Hematopoietic multipotent progenitor cell treated with erythropoietin and hydrocortisone succinate and interleukin-3 and kit ligand, for 8 days (in vitro differentiated cells): Measurements from ENCODE around the gene TMEM151B.

ENCODE experiments used
- DNase-seq: peaks from one replicate; pipeline ENCODE4 v3.0.0-alpha.2; 2015

TMEM151B gene

DNA sequence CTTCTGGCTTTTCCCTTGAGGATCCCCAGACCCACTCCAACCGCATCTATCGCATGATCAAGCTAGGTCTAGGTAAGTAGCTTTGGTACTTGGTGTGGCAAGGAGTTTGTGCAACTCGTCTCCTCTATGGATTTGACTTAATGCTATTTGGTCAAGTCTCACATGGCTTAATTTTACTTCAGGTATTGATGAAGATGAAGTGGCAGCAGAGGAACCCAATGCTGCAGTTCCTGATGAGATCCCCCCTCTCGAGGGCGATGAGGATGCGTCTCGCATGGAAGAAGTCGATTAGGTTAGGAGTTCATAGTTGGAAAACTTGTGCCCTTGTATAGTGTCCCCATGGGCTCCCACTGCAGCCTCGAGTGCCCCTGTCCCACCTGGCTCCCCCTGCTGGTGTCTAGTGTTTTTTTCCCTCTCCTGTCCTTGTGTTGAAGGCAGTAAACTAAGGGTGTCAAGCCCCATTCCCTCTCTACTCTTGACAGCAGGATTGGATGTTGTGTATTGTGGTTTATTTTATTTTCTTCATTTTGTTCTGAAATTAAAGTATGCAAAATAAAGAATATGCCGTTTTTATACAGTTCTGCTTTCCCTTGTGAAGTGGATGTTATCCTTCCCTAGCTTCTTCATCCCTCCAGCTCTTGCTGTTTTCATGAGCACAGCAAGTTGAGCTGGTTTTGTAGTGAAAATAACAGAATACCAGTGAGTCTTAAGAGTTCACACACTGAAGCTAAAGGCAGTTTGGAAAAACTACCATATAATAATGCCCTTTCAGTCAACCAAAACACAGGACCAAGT is 16.7 kb upstream of the TMEM151B start:
- peak; percentile 82 for DNase-seq

DNA sequence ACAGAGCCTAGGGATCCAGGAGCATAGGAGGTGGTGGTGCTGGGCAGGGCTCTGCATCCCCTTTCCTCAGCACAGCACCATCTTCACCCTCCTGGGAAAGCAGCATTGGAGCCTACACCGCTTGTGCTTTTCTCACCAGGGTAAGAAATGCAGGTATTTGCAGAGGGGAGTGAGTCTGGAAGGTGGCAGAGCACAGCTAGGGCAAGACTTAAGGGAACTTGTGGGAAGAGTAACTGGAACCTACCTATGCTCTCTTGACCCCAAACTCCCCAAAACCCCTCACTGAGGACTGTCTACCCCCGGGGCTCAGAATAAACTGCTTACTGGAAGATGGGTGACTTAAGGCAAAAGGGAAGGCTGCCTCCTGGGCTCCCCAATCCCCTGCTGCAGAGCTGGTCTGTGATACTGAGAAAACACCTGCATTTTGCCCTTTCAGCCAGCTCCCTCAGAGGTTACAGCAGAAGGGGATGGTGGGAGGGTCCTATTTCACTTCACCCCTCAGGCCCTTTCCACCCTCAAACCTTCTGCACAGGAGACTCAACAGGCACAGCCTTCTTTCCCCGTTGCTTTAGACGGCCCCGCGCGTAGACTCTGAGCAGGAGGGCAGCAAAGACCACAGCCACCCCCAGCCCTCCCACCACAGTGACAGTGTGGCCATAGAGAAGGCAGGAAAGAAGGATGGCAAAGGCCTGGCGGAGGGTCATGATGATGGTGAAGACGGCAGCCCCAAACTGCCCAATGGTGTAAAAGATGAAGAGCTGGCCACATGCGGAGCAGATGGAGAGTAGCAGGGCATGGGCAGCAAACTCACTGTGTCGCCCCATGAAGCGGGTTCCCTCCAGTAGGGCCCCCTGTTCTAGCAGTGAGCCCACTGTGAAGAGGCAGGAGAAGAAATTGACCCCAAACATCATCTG is 15.8 kb upstream of the TMEM151B start:
- no peak for DNase-seq

DNA sequence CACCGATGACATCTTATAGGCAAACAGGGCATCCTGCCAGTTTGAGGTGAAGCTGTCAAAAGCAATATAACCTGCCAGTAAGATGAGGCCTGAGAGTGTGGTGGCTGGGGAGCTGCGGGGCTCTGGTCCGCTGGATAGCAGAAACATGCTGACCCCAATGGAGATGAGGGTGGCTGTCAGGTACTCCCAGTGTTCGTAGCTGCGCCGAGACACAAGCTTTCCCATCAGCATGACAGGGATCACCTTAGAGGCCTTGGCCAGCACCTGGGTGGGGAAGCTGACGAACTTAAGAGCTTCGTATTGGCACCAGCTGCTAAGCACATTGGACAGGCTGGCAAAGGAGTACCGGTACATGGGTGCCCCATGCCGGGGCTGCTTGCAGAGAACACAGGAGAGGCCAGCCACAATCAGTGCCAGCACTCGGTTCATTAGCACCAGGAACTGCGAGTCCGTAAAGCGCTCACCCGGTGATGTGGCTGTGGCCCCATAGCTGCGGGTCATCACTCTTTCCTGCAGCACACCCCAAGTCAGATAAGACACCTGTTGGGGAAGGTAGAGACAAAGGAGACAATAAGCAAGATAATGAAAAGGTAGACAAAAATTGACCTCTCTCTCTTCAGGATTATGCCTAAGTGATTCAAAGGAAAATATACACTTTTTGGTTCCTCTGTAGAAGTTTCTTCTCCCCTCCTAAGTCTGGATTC is 15.0 kb upstream of the TMEM151B start:
- peak; percentile 40 for DNase-seq

DNA sequence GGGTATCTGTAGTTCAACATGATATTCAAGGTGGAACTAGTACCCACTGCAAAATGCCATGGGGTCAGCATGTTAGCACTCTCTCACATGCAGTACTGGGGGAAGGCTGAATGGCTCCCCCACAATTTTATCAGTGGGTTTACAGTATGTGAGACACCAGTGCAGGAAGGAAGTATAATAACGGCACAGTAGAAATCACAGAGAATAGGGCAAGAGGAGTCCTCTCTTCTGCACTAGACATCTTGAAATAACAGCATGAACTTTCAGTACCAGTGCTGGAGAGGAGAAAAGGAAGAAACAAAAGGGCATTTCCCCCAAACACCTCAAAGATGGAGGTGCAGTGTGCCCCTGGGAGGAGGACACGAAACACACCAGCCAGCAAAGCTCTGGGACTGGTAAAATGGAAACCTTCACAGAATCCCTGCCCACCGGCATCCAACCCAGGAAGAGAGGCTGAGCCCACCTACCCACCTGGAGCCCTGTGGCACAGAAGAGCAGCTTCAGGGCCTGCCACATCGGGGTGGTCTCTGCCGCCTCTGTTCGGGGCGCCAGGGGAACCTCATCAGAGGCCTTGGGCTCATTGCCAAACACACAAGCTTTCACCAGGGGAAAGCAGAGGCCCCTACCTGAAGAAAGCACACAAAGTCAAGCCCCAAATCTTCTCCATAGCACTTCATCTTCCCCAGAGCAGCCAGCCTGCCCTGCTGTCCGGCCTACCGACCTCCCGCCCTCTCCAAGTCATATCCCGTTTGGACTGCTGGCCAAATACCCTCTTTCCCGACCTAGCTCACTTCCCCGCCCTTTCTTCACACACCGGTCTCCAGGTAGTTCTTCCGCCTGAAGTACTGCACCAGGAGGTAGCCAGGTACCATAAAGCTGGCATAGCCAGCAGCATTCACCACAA is 14.1 kb upstream of the TMEM151B start:
- peak; percentile 50 for DNase-seq

DNA sequence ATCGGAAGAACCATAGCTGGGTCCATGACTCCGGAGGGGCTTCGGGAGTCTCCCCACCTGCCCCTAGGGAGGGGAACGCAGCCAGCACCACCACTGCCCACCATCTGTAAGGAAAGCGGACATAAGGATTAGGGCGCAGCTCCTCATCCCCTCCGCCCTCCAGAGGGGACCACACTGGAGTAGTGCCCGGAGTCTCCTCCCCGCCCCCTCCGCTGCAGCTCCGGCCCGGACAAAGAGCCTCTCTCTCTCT is 13.6 kb upstream of the TMEM151B start:
- DNase-seq: no peak

DNA sequence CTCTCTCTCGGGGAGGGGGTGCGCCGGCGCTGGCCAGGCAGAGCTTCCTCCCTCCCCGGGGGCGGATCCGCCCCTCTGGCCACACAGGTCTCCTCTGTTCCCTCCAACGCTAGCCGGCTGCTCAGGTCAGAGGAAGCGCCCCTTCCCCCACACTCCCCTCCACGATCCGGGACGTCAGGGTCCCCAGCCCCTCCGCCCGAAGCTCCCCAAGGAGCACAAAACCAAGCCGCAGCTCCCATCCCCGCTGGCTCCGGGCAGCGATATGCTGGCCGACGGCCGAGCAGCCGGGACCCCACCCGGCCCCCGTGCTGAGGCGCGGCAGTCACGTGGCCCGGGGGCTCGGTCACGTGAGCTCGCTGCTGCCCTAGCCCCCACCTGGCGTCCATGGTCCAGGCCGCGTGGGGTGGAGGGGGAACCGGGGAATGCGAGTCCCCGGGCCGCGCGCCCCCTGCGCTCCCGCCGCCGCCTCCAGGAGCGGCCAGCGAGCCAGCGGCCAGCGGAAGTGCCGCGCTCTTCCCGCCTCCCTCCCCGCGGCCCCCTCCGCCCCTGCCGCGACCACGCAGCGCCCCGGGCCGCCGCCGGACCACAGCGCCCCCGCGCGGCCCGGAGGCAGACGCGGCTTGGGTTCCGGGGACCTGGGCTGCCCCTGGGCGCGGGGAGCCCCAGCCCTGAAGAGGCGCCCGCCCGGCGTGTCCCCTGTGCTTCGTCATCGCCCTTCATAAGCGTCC is 13.1 kb upstream of the TMEM151B start, which contains the start of gene SLC35B2:
Gene SLC35B2, minus strand, starts transcription at position 504 of the 728 bp plus-strand sequence. Its CDS starts 118 bp downstream, at position 386.
- peak; percentile 73 for DNase-seq

DNA sequence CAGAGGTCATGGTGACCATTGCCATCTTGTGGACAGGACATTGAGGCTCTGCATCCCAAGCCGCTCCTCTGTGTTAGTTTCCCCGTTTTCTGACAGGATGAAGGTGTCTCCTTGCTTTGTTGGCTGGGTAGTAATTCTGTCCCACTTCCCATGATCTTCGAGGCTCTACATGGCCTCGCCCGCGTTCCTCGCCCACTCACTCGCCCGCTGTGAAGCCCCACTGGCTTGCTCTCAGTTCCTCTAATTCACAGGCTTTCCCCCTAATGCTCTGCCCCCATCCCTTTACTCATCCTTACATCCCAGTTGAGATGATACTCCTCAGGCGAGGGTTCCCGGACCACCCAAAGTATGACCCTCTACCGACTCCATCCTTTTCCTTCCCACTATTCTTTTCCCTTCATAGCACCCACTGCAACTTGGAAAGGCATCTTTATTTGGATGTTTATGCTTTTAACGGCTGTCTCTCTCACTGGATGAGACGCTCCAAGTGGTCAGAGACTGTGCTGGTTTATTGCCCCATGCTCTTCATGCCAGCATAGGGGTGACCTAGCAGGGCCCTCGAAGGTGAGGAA is 12.4 kb upstream of the TMEM151B start:
- no peak for DNase-seq

DNA sequence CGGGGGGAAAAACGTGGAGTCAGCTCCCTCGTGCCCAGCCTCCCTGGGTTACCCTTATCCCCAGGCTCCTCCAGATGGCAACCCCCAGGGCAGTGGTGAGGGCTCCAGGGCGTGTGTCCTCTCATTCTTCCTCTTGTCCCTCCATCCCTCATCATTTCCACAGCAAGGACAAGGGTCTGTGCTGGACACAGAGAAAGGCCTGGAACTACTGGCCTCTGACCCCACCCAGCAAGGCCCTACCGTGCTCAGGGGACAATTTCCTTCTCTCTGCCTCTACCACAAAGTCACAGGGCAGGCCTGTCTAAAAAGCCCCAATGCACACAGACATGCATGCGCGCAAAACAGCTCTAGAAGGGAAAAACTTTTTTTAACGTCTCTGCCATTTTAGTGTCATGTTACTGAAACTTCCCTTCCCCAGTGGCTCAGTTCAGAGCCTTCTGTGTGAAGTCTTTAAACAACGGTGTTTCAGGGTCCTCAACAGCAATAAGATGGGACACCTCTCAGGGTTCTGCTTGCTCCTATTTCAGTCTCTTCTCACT is 11.9 kb upstream of the TMEM151B start:
- DNase-seq: no peak

DNA sequence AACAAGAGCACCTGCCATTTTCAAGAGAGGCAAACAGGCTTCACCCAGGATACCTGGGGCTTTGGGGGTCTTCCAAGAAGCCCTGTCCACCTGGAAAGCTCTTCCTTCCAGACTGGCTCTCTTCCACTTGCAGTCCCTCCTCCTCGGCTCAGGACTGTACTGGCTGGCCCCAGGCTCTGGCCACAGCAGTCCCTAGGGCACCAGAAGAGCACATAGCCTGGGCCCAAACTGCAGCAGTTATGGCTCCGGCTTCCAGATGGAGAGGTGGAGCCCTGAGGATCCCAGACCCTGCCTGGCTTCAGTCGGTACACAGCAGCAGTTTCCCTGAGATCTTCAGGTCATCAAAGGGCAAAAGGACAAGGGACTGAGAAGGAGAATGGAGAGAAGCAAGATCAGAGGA is 11.3 kb upstream of the TMEM151B start:
- no peak for DNase-seq

DNA sequence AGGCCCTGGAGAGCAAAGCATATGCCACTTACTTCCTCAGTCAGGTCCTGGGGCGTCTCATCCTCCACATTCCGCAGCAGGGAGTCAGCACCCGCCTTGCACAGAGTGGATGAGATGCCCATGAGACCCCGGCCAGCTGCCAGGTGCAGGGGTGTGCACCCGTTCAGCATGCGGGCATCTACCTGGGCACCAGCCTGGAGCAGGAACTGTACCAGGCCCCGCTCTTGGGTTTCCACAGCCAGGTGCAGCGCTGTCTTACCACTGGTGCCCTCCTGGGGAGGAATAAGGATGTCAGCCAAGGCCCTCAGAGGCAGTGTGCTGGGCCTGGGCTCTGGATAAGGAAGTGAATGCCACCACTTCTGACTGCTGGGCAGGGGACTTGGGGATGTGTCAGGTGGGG is 10.2 kb upstream of the TMEM151B start:
- DNase-seq: no peak

DNA sequence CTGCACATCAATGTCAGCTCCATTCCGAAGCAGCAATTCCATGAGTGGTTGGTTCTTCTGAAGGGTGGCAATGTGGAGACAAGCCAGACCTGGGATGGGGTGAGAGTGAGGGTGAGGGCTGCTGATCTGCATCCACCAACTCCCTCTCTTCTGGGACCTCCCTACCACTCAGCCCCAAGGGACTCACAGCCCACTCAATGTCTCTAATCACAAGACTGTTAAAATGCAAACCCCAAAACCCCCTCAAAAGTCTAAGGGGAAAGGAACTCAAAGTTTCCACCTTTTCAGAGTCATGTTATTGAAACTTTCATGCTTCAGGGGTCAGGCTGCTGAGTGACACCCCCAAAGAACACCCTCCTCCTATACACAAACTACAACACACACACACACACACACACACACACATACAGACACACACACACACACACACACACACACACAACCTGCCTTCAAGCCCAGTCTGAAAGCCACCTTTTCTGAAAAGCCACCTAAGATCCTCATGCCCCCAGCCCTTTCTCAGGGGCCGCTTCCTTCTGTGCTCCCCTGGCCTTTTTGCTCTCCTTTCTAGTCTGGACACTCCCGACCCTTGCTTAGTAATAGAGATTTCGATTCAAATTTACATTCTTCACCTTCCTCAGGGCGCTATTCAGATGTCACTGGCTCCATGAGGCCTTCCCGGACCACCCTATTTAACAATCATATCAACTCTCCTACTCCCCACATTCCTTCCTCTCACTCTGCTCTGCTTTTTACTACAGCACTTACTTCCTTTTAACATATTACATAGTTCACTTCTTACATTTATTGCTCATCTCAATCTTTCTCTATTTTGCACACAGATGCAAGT is 9.6 kb upstream of the TMEM151B start:
- no peak for DNase-seq

DNA sequence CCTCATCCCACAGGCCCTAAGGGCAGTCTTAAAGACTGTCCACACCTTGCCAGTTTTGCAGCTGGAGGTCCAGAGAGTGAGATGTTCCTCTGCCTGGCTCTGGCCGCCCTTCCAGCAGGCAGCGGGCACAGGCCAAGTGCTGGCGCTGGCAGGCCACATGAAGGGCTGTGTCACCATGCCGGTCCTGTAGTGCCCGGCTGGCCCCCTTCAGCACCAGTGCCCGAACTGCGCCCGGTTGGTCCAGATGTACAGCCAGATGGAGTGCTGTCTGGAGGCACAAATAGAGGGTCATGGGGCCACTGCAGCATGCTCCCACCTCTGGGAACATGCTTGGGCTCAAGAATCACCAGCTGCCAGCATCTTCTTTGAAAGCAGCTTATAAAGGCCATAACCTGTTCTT is 8.7 kb upstream of the TMEM151B start:
- no peak for DNase-seq

DNA sequence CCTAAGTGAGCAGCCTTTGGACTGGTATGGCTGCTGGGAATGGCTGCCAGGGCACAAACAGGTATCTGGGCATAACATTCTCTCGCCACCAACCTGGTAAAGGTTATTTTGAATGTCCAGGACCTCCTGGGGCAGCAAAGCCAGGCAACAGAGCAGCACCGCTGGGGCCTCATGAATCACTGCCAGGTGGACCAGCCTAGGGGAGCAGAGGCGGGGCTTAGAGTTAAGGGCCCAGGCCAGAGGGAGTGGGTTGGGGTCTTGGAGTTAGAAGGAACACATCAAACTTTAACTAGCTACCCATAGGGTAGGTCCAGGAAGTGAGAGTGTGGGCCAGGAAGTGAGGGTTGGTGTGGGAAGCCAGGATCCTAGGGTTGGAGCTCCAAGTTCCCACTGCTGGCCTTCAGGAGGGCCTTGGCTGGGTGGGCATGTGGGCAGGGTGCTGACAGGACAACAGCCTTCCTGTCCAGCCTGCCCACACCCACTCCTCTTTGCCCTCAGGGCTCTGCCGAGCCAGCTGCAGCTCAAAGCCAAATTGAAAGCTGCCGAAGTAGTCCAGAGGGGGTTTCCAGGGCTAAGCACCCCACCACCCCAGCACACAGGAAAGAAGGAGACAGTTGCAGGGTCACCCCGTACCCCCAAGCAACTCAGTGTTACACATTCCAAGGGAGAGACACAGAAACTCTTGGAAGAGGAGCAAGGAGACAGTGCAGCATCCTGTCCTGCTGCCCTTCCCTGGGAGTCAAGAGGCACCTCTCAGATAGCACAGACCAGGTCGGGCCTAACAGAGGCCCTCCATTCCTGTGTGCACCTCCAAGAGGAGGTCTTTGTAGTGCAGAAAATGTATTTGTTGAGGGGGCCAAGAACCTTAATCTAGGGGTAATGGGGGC is 7.5 kb upstream of the TMEM151B start:
- no peak for DNase-seq

DNA sequence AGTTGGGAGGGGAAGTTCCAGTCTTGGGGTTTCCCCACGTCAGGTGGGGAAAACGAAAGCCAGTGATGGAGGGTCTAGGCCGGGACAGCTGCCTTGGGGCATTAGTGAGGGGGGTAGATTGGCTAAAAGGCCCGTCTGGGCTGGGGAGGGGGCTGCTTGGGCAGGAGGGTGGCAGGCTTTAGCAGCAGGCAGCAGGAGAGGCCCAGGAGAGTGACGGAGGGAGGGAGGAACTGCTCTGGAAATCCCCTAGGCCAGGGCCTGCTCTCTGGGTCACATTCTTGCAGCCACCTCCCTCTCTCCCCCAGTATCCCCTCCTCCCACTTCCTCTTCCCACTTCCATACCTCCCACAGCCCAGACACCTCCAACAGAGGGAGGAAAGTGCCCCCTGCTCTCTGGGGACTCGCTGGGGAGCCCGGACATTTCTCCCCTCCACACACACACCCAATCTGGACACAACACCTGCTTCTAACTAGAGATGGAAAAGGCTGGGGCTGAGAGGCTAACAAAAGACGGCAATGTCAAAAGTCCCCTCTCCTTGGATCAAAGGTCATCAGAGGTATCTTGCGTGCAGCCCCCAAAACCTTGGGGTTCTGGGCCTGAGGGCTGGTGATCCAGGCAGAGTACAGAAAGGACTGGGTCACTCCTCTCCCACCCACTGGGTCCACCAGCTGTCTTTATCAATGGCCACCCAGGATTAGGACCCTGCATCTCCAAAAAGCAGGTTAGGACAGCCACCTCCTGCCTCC is 6.7 kb upstream of the TMEM151B start:
- DNase-seq: no peak

DNA sequence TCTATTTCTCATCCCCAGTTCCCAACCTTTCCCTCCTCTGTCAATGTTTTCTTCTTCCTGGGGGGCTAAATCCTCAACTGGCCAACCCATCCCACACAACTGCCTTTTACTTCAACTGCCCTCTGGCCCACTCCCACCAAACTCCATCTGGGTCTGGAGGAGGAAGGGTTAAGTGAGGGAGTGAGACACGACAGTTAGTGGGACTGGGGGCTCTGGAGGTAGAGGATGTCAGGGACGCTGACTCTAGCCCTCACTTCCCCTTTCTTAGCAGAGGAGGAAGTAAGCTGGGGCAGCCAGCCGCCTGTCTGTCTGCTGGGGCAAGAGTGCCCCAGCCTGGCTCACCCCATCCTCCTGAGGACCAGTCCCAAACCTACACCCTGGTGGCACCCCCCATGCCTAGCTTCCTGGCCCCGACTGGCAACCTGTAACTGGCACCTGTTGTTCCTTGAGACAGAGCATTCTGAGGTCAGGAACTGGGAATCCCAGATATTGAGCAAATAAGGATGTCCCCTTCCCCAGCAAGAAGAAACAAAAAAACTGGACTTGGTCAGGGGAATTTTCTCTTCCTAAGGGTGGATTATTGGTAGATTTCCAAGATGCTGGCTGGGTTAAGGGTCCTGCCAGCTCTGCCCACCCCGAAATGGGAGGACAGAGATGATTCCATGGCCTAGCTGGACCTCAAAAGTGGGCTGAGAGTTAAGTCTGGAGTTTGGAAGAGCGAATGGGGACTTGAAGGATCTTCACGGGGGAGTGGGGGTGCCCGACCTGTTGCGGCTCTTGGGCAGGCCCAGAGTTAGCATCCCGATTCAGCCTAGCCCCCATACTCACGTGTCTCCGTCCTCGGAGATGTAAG is 5.9 kb upstream of the TMEM151B start:
- peak; percentile 47 for DNase-seq

DNA sequence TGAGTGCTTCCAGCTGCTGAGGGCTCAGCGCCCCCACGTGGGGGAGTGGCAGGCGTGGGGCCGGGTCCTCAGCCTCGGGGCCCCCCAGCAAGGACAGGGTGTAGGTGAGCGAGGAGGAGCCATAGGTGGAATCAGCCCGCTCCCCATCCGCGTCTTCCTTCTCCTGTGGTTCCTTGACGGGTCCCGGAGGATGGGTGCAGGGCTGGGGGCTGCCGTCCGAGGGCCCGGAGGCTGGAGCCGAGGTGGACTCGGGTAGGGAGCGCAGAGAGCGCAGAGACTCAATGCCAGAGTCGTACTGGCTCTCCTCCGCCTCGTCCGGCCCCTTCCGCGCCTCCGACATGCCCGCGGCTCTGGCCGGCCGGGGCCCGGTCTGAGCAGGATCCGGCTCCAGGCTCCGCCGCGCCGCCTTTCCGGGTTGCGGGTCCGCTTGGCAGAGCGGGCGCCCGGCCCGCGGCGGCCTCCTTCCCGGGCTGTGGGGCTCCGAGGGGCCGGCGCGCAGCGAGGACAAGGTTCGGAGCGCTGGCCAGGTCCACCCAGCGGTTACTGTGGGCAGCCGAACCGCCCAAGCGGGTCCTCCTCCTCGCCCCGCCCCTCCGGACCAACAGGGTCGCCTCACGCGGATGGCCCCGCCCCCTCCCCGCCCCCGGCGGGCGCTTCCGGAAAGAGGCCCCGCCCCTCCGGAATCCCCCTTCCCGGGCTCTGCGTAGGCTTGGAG is 5.1 kb upstream of the TMEM151B start, which contains the start of gene NFKBIE:
Gene NFKBIE, minus strand, starts transcription at position 545 of the 715 bp plus-strand sequence. Its CDS starts 205 bp downstream, at position 340.
- peak; percentile 77 for DNase-seq
